HepG2 (cell line): ENCODE measurements around the gene S100A4. TPM values are rescaled to one million over a fixed set of nuclear protein-coding genes. Genes with fewer than 3 reads are reported as not detected.

Source experiments
- ATAC-seq: fragments of 200-7000 bp; cut with Tn5 transposase; 3 replicates; pipeline ENCODE4 v1.9.1; 2020; ENCODE audit warnings: mild to moderate bottlenecking, moderate library complexity
- BruUV-seq: library from RNA; stranded (reverse); fragments of 400-500 nt; replicated peaks from 2 replicates; lab custom pipeline; 2021; lab: Mats Ljungman, UMichigan
- CTCF ChIA-PET: fragments of 300-600 bp; formaldehyde crosslinking; extraction: SDS; loops from one replicate; lab custom pipeline; 2021; ENCODE audit warnings: low total read pairs, inconsistent platforms, low intra/inter-chr PET ratio; lab: Yijun Ruan, JAX
- POLR2A ChIA-PET: fragments of 350-600 bp; sonication (Branson Sonifier 250); formaldehyde crosslinking; loops from one replicate; lab custom pipeline; 2020; ENCODE audit warnings: antibody characterized with exemption, inconsistent platforms; lab: Yijun Ruan, JAX
- DNase-seq: peaks from one replicate; pipeline ENCODE4 v3.0.0-alpha.2; 2015; ENCODE audit warnings: low spot score
- FAIRE-seq: peaks from 3 replicates; lab custom pipeline; 2011; peaks lifted over from hg19 to GRCh38; lab: Jason Lieb, UNC
- H2AFZ ChIP-seq: one replicate; pipeline ENCODE4 v1.6.1; 2011; ENCODE audit warnings: low read length, inconsistent platforms
- H3K27ac ChIP-seq: fragments of 300-600 bp; 3 replicates; pipeline ENCODE4 v1.8.0; 2011; ENCODE audit warnings: mixed run types, mild to moderate bottlenecking, mixed read lengths, low read length, inconsistent platforms; ENCODE audit not compliant: insufficient read depth; ENCODE audit errors: extremely low read length
- H3K27me3 ChIP-seq, 2 experiments: fragments of 200-600 bp in 1 of 2; 2 replicates in 1 of 2; 3 replicates in 1 of 2; pipeline versions ENCODE4 v1.6.0 to v1.8.0; 2011; ENCODE audit warnings: low read length in 2 of 2, mild to moderate bottlenecking in 2 of 2, moderate library complexity in 2 of 2, inconsistent platforms in 1 of 2; ENCODE audit not compliant: insufficient read depth in 2 of 2, control insufficient read depth in 1 of 2
- H3K36me3 ChIP-seq, 2 experiments: fragments of 200-600 bp in 1 of 2; replicated peaks in 1 of 2; 2 replicates in 1 of 2; 3 replicates in 1 of 2; pipeline versions ENCODE4 v1.5.1 to v1.8.0; 2011; ENCODE audit warnings: low read length in 2 of 2, inconsistent platforms in 1 of 2; ENCODE audit not compliant: insufficient read depth in 2 of 2, control insufficient read depth in 1 of 2
- H3K4me1 ChIP-seq: 2 replicates; pipeline ENCODE4 v1.5.1; 2012; ENCODE audit warnings: low read length, inconsistent platforms; ENCODE audit not compliant: insufficient read depth
- H3K4me2 ChIP-seq: 2 replicates; pipeline ENCODE4 v1.6.0; 2011; ENCODE audit warnings: low read depth, low read length, inconsistent platforms
- H3K4me3 ChIP-seq, 3 experiments: fragments of 200-600 bp in 1 of 3; sonication (generic), shearing (Covaris generic) in 1 of 3; replicated peaks in 1 of 3; 2 replicates each; pipeline ENCODE4 v1.5.1; 2011 to 2016; ENCODE audit warnings: low read length in 3 of 3, inconsistent platforms in 2 of 3, low read depth in 2 of 3, mild to moderate bottlenecking in 2 of 3, control low read depth in 1 of 3, mixed read lengths in 1 of 3; ENCODE audit not compliant: insufficient read depth in 1 of 3
- H3K79me2 ChIP-seq: one replicate; pipeline ENCODE4 v1.6.1; 2011; ENCODE audit warnings: low read length, inconsistent platforms; ENCODE audit not compliant: insufficient read depth
- H3K9ac ChIP-seq: 2 replicates; pipeline ENCODE4 v1.6.0; 2011; ENCODE audit warnings: mild to moderate bottlenecking, low read depth, low read length, inconsistent platforms; ENCODE audit not compliant: insufficient read depth
- H3K9me3 ChIP-seq: 2 replicates; pipeline ENCODE4 v1.5.1; 2012; ENCODE audit warnings: mild to moderate bottlenecking, low read length
- H4K20me1 ChIP-seq: 2 replicates; pipeline ENCODE4 v1.6.0; 2011; ENCODE audit warnings: inconsistent platforms, mild to moderate bottlenecking, low read length, moderate library complexity; ENCODE audit not compliant: insufficient read depth
- ASH2L ChIP-seq: fragments of 300-600, 200-600 bp; sonication (generic); IDR thresholded peaks from 2 replicates; pipeline ENCODE4 v1.7.0; 2017; ENCODE audit warnings: low read depth, mild to moderate bottlenecking, moderate library complexity, mixed read lengths, low read length; ENCODE audit not compliant: insufficient read length
- CC2D1A ChIP-seq: sonication (generic); formaldehyde crosslinking; IDR thresholded peaks from 2 replicates; pipeline ENCODE4 v1.8.1; 2023; ENCODE audit warnings: mild to moderate bottlenecking, missing genetic modification reagents
- MAFG ChIP-seq: sonication (generic); formaldehyde crosslinking; IDR thresholded peaks from 2 replicates; pipeline ENCODE4 v1.5.1; 2020; ENCODE audit warnings: mild to moderate bottlenecking, missing genetic modification reagents
- MEIS2 ChIP-seq: sonication (generic); formaldehyde crosslinking; IDR thresholded peaks from 2 replicates; pipeline ENCODE4 v1.9.0; 2021; ENCODE audit warnings: mild to moderate bottlenecking, missing genetic modification reagents
- MLXIP ChIP-seq: sonication (generic); formaldehyde crosslinking; IDR thresholded peaks from 2 replicates; pipeline ENCODE4 v1.9.0; 2021; ENCODE audit warnings: missing genetic modification reagents, borderline replicate concordance
- TFE3 ChIP-seq: IDR thresholded peaks from 2 replicates; pipeline ENCODE4 v1.6.1; 2016
- ZNF367 ChIP-seq: sonication (generic); formaldehyde crosslinking; IDR thresholded peaks from 2 replicates; pipeline ENCODE4 v1.4.0; 2020; ENCODE audit warnings: missing genetic modification reagents, borderline replicate concordance
- ZNF496 ChIP-seq: sonication (generic); formaldehyde crosslinking; IDR thresholded peaks from 2 replicates; pipeline ENCODE4 v1.8.1; 2023; ENCODE audit warnings: mild to moderate bottlenecking, moderate library complexity, missing genetic modification reagents; ENCODE audit not compliant: insufficient replicate concordance
- ZNF543 ChIP-seq: sonication (generic); formaldehyde crosslinking; IDR thresholded peaks from 2 replicates; pipeline ENCODE4 v1.4.0; 2020; ENCODE audit warnings: mild to moderate bottlenecking, missing genetic modification reagents
- ZNF768 ChIP-seq: sonication (generic); formaldehyde crosslinking; IDR thresholded peaks from 2 replicates; pipeline ENCODE4 v1.4.0; 2020; ENCODE audit warnings: missing genetic modification reagents
- ZNF792 ChIP-seq: IDR thresholded peaks from 2 replicates; pipeline ENCODE4 v1.6.1; 2016
- ZSCAN9 ChIP-seq: IDR thresholded peaks from 2 replicates; pipeline ENCODE4 v1.6.1; 2016; ENCODE audit warnings: borderline replicate concordance
- WGBS: methylation state at CpG from one replicate; pipeline ENCODE4 v1.1.6; 2017; ENCODE audit warnings: low lambda C conversion rate; 5-methylcytosine and 5-hydroxymethylcytosine counted together
- in situ Hi-C: cut with HindIII; loops from 2 replicates; pipeline ENCODE4 v1.10.0; 2017; ENCODE audit warnings: low pct_unique_long_range_greater_than_20kb; ENCODE audit not compliant: extremely low pct_ligation_motif_present
- intact Hi-C: fragments of 100-400 bp; cut with micrococcal nuclease; formaldehyde crosslinking; loops from one replicate; pipeline ENCODE4 v1.10.0; 2022; ENCODE audit not compliant: unreplicated experiment
- polyA plus RNA-seq, 8 experiments: library from polyadenylated mRNA; depleted of rRNA in 3 of 8; stranded (reverse) in 7 of 8; unstranded in 1 of 8; fragments of >200 nt; fragmentation: Illumina TruSeq in 4 of 8; extraction: Trizol in 4 of 8; gene quantifications; 2 replicates each; pipeline versions ENCODE4 v1.2.1 to v1.2.3, GENCODE V29; 2011 to 2016; ENCODE audit warnings: low read depth in 4 of 8, missing spikeins in 1 of 8, mixed read lengths in 1 of 8; ENCODE audit not compliant: insufficient read depth in 1 of 8
- total RNA-seq, 5 experiments: library from RNA; depleted of rRNA; stranded (reverse); fragments of >200 nt; fragmentation: Illumina TruSeq; extraction: Trizol; gene quantifications; 2 replicates each; pipeline ENCODE4 v1.2.3, GENCODE V29; 2016; ENCODE audit warnings: low read depth in 1 of 5
- TF ChIP-seq, protein P1 (sequence below): sonication (generic); formaldehyde crosslinking; IDR thresholded peaks from 2 replicates; pipeline ENCODE4 v1.4.0; 2020; ENCODE audit warnings: mild to moderate bottlenecking, missing genetic modification reagents

S100A4 gene
- total and polyA plus RNA-seq, 2 of the 13 experiments (the other 11 are each of a cell fraction or from before 2014, with no cell fraction given): 12.9 to 20.2 TPM

DNA sequence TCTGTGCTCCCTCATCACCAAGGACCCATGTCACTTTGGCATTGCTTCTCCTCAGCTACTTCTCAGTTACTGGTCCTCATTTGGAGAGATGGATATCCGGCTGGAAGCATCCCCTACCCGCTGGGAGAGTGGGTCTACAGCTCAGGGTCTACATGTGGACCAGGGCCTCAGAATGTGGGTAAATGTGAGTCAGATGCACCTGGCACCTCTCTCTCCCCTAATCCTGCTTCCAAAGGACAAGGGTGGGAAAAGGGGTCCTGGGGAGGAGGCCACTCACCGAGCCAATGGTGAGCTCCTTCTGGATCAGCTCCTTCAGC, 10.7 kb downstream of the S100A4 start:
- Histone ChIP-seq H3K79me2 (no peaks in the 10 kb centered on the region), H3K4me2 (peak overlapping the region; percentile 56; the same call in 1 of the 2 replicates), H4K20me1 (no peaks in the 10 kb centered on the region), H3K27ac (no peak overlapping the region), H3K4me1 (peaks cover 75% of the 10 kb centered on the region), H3K9ac (no peak overlapping the region), H3K4me3 (peak overlapping the region in 2 of 3 experiments; percentile 55 to 65; a peak in 2 of 6 replicates), H3K9me3 (no peaks in the 10 kb centered on the region), H3K36me3 (no peaks in the 10 kb centered on the region), H2AFZ (no peak overlapping the region), H3K27me3 (peaks cover 0 to 3% of the 10 kb centered on the region in 2 experiments; a peak in 1 of 5 replicates)
- in situ Hi-C loops (loop anchor here (5.0 kb wide), 1 partner anchor 32 kb away; the partner anchor contains the start of gene S100A2), intact Hi-C loops (no loop called here)
- ChIA-PET POLR2A (interaction anchor here (0.8 to 6.6 kb wide), 5 partner anchors 10 to 99 kb away, joined by 3 to 49 read pairs (median 19); partner anchors contain the start of genes CHTOP, S100A2 and S100A4), CTCF (no interaction called here)
- FAIRE-seq (no peak), DNase-seq (no peak), ATAC-seq (no peak)
- 81% methylated on average over 2 of the region's 3 CpGs for WGBS
- BruUV-seq: no TSS peak
- TF ChIP-seq ZNF496 (CRISPR knock-in tag) (no peak), ZSCAN9 (CRISPR knock-in tag) (no peak), MLXIP (no peak), MAFG (CRISPR knock-in tag) (no peak), ZNF543 (no peak), ZNF768 (no peak), CC2D1A (CRISPR knock-in tag) (no peak), ZNF367 (no peak), TFE3 (CRISPR knock-in tag) (no peak), ASH2L (no peak), ZNF792 (no peak), MEIS2 (CRISPR knock-in tag) (no peak)
- TF ChIP-seq, protein P1, sequence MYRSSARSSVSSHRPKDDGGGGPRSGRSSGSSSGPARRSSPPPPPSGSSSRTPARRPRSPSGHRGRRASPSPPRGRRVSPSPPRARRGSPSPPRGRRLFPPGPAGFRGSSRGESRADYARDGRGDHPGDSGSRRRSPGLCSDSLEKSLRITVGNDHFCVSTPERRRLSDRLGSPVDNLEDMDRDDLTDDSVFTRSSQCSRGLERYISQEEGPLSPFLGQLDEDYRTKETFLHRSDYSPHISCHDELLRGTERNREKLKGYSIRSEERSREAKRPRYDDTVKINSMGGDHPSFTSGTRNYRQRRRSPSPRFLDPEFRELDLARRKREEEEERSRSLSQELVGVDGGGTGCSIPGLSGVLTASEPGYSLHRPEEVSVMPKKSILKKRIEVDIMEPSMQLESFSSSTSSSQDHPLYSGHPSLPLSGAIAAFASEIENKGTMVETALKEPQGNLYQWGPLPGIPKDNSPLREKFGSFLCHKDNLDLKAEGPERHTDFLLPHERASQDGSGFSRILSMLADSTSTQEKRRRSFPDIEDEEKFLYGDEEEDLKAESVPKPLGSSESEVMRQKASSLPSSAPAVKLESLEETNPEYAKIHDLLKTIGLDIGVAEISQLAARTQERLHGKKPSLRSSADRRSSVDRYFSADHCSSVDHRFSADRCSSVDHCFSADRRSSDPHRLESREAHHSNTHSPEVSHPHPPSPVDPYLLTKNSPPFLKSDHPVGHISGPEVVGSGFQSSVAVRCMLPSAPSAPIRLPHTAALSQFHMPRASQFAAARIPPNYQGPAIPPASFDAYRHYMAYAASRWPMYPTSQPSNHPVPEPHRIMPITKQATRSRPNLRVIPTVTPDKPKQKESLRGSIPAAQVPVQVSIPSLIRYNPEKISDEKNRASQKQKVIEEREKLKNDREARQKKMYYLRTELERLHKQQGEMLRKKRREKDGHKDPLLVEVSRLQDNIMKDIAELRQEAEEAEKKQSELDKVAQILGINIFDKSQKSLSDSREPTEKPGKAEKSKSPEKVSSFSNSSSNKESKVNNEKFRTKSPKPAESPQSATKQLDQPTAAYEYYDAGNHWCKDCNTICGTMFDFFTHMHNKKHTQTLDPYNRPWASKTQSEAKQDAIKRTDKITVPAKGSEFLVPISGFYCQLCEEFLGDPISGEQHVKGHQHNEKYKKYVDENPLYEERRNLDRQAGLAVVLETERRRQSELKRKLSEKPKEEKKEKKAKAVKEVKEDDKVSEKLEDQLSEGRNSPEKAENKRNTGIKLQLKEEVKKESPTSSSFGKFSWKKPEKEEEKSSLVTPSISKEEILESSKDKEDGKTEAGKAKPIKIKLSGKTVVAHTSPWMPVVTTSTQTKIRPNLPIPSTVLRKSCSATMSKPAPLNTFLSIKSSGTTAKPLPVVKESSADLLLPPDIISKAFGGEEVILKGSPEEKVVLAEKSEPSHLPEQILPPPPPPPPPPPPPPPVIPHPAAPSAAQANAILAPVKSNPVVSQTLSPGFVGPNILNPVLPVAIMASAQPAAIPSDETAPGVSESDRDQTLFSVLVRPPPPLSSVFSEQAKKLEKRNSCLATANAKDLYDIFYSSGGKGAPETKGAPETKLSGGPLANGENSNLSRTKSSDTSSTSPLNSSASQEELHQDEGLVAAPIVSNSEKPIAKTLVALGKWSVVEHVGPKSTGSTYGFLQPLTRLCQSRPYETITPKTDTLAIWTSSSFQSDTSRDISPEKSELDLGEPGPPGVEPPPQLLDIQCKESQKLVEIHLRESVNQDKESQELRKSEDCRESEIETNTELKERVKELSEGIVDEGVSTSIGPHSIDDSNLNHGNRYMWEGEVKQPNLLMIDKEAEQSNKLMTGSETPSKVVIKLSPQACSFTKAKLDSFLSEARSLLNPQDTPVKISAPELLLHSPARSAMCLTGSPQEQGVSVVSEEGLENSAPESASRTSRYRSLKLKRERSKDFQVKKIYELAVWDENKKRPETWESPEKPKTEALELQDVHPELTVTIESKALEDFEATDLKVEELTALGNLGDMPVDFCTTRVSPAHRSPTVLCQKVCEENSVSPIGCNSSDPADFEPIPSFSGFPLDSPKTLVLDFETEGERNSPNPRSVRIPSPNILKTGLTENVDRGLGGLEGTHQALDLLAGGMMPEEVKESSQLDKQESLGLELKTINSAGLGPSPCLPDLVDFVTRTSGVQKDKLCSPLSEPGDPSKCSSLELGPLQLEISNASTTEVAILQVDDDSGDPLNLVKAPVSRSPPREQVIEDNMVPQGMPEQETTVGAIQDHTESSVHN (CRISPR knock-in tag): no peak
